Heart left ventricle (tissue), 16 donors: ENCODE results near the gene LDLRAD2. TPM values are rescaled to one million over a fixed set of nuclear protein-coding genes. Genes with fewer than 3 reads are reported as not detected.
"Not testable (repeated sequence)": the region's sequence is repeated elsewhere in the genome, so short reads cannot be mapped to it uniquely, and the experiment has no call there.

Experiments used
- ATAC-seq, 4 donors: fragments of 200-7000 bp; cut with Tn5 transposase; one replicate each; pipeline ENCODE4 v1.9.1; 2020 to 2022; ENCODE audit warnings: moderate library complexity in 4 of 4, mild to moderate bottlenecking in 3 of 4, moderate number of reproducible peaks in 1 of 4
- DNase-seq, 5 donors: peaks; one replicate each; pipeline ENCODE4 v3.0.0-alpha.2; 2020
- H3K27ac ChIP-seq, 12 donors: fragments of 200-600 bp; sonication (generic) in 4 of 12; one replicate each; pipeline versions ENCODE4 v1.5.0 to v1.8.0; 2016 to 2022; ENCODE audit warnings: mild to moderate bottlenecking in 2 of 12
- H3K27me3 ChIP-seq, 9 donors: fragments of 200-600 bp; sonication (generic) in 2 of 9; one replicate each; pipeline versions ENCODE4 v1.5.1 to v1.8.0; 2016 to 2022; ENCODE audit warnings: mild to moderate bottlenecking in 3 of 9
- H3K36me3 ChIP-seq, 9 donors: fragments of 200-600 bp; sonication (generic) in 2 of 9; one replicate each; pipeline versions ENCODE4 v1.5.0 to v1.8.0; 2018 to 2022; ENCODE audit warnings: mild to moderate bottlenecking in 2 of 9
- H3K4me1 ChIP-seq, 12 donors: fragments of 200-600 bp; sonication (generic) in 4 of 12; one replicate each; pipeline versions ENCODE4 v1.5.0 to v1.8.0; 2016 to 2022; ENCODE audit warnings: mild to moderate bottlenecking in 3 of 12
- H3K4me3 ChIP-seq, 12 donors: fragments of 200-600 bp; sonication (generic) in 4 of 12; one replicate each; pipeline versions ENCODE4 v1.5.0 to v1.8.0; 2017 to 2022; ENCODE audit warnings: mild to moderate bottlenecking in 9 of 12, moderate library complexity in 4 of 12
- H3K9me3 ChIP-seq, 12 donors: fragments of 200-600 bp; sonication (generic) in 4 of 12; one replicate each; pipeline versions ENCODE4 v1.5.0 to v1.8.0; 2016 to 2022; ENCODE audit warnings: mild to moderate bottlenecking in 1 of 12
- POLR2A ChIP-seq, 2 donors: fragments of 450-650 bp; IDR thresholded peaks; one replicate each; pipeline ENCODE4 v1.6.1; 2017; ENCODE audit warnings: antibody characterized with exemption in 2 of 2, mild to moderate bottlenecking in 2 of 2, moderate library complexity in 2 of 2
- WGBS, 4 donors: extraction: QIAGEN DNeasy Blood & Tissue Kit in 2 of 4; methylation state at CpG; one replicate each; pipeline versions ENCODE4 v1.1.5 to v1.1.7; 2013 to 2018; 5-methylcytosine and 5-hydroxymethylcytosine counted together
- intact Hi-C, 10 donors: fragments of 100-400 bp; cut with DNase I; formaldehyde crosslinking; loops; one replicate each; pipeline versions ENCODE4 v1.11.1 to v1.14.2; 2022
- polyA plus RNA-seq, 2 donors: library from polyadenylated mRNA; stranded (reverse); fragments of 200-250 nt; gene quantifications; one replicate each; pipeline ENCODE4 v1.2.3, GENCODE V29; 2013
- total RNA-seq, 9 donors: library from RNA; depleted of rRNA in 2 of 9; stranded (reverse); fragments of >200 nt in 2 of 9; fragmentation: NEBNext Ultra II Directional in 3 of 9; extraction: Animal tissue kit (Norgen Biotek cat#: 25700) in 3 of 9; gene quantifications; one replicate each; pipeline versions ENCODE4 v1.1.0 to v1.2.4, GENCODE V29; 2016 to 2023
- TF ChIP-seq, protein P1 (sequence below), 12 donors: fragments of 200-600 bp; sonication (generic) in 4 of 12; IDR thresholded peaks; one replicate each; pipeline versions ENCODE4 v1.5.0 to v1.8.0; 2018 to 2022; ENCODE audit warnings: antibody characterized with exemption in 12 of 12, mild to moderate bottlenecking in 5 of 12
- donor health status: ischemic (EF 13 %, LVEDD 7.1; RV severe dilation, severe dysfunction).
- donor health status: healthy with polysubstance abuse.
- donor health status: DM: no; HTN: yes; CAD: no.
- donor health status: DM: no; HTN: no; CAD: no.
- donor health status: ischemic (EF 25% LVEDD 6.9; RV normal size, moderate dysfunction).
- donor health status: ischemic (EF 25% LVEDD 5.7; RV mildly dilated, moderate dysfunction).
- donor health status: healthy.
- donor health status: DM: yes; HTN: yes; CAD: no.
- donor health status: ischemic (EF 35%, LVEDD 5.7; RV mildly dilated, moderate dysfunction).
- donor health status: nonischemic (EF 11% LVEDD 7.7; RV severe dilation, severe dysfunction).
- donor health status: DM: yes; HTN: yes; CAD: no.
- donor health status: PGD.
- donor health status: ischemic (EF 29% LVEDD 5.4; RV normal size, mild dysfunction).
- donor health status: nonischemic (EF 23%, LVEDD 6.1; RV moderate dilation, normal function).

Gene LDLRAD2
- total and polyA plus RNA-seq, 11 donors = 0.08 to 4.0 (median 0.33) TPM; not detected in 8

DNA sequence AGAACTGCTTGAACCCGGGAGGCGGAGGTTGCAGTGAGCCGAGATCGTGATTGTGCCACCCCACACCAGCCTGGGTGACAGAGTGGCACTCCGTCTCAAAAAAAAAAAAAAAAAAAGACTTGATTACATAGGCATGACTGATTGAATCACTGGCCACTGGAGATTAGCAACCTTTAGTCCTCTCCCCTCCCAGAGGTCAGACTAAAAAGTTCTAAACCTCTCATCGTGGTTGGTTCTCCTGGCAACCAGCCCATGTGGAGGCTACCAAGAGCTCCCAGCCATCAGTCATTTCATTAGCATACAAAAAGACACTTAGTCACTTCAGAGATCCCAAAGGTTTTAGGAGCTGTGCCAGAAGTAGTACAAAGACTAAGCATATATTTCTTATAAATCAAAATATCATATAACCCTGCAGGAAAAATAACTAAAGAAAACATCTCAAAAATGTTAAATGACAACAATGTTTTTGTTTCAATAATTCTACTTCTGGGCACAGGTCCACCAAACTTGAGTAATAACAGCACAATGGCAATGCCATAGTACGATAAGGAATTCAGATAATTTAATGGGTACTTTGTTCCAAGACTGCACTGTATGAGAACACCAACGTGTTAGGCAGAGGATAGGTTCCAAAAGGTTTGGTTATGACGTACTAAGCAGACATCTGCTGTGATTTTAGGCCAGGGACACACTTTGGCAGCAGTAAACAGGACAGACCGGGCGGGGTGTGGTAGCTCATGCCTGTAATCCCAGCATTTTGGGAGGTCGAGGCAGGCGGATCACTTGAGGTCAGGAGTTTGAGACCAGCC, 47.2 kb upstream of the LDLRAD2 start:
- H3K4me1 ChIP-seq = peaks cover 4 to 70% (median 32%) of the 10 kb centered on the region in 12 donors
- no peaks in the 10 kb centered on the region for H3K9me3 ChIP-seq
- DNase-seq = peak in 3 of 5 donors; percentile 35 to 81 (median 57)
- H3K36me3 ChIP-seq = peaks cover 0 to 5% (median 0%) of the 10 kb centered on the region in 9 donors
- TF ChIP-seq, protein P1, sequence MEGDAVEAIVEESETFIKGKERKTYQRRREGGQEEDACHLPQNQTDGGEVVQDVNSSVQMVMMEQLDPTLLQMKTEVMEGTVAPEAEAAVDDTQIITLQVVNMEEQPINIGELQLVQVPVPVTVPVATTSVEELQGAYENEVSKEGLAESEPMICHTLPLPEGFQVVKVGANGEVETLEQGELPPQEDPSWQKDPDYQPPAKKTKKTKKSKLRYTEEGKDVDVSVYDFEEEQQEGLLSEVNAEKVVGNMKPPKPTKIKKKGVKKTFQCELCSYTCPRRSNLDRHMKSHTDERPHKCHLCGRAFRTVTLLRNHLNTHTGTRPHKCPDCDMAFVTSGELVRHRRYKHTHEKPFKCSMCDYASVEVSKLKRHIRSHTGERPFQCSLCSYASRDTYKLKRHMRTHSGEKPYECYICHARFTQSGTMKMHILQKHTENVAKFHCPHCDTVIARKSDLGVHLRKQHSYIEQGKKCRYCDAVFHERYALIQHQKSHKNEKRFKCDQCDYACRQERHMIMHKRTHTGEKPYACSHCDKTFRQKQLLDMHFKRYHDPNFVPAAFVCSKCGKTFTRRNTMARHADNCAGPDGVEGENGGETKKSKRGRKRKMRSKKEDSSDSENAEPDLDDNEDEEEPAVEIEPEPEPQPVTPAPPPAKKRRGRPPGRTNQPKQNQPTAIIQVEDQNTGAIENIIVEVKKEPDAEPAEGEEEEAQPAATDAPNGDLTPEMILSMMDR (IDR thresholded peaks at IDR 0.05) = no peak
- TF ChIP-seq POLR2A (IDR thresholded peaks at IDR 0.05) = no peak
- H3K4me3 ChIP-seq = no peak overlapping the region
- peak; percentile 73 to 88 (median 78) for ATAC-seq
- 39 to 55% (median 47%) methylated on average over 13 of the region's 13 CpGs for WGBS, 4 donors
- H3K27me3 ChIP-seq = no peaks in the 10 kb centered on the region
- H3K27ac ChIP-seq = peak overlapping the region in 11 of 12 donors; percentile 13 to 70 (median 53)
- intact Hi-C loops = no loop called here

DNA sequence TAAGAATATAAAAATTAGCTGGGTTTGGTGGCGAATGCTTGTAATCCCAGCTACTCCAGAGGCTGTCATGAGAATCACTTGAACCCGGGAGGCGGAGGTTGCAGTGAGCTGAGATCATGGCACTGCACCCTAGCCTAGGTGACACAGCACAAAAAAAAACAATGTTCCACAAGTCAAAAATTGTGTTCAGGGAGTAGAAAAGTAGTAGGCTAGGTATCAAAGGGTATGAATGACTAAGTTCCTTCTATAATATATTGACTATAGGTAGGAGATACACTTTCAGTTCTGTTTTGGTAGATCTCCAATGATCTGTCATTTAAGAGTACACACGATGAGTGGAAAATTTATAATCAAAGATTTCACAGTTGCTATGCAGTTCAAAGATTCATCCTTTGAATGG, 45.9 kb upstream of the LDLRAD2 start:
- H3K27ac ChIP-seq = peak overlapping the region in 1 of 12 donors; percentile 24
- peaks cover 0 to 5% (median 0%) of the 10 kb centered on the region in 9 donors for H3K36me3 ChIP-seq
- TF ChIP-seq POLR2A (IDR thresholded peaks at IDR 0.05) = no peak
- TF ChIP-seq, protein P1 (IDR thresholded peaks at IDR 0.05) = no peak
- ATAC-seq (no peak), DNase-seq (no peak)
- intact Hi-C loops = loop anchor here in 1 of 10 donors (1.0 kb wide), 1 partner anchor 14 kb away; no protein-coding TSS in a partner anchor
- peaks cover 4 to 71% (median 32%) of the 10 kb centered on the region in 12 donors for H3K4me1 ChIP-seq
- WGBS, 4 donors = 84 to 93% (median 88%) methylated on average over 4 of the region's 4 CpGs
- H3K27me3 ChIP-seq = no peaks in the 10 kb centered on the region
- H3K9me3 ChIP-seq = no peaks in the 10 kb centered on the region
- no peak overlapping the region for H3K4me3 ChIP-seq

DNA sequence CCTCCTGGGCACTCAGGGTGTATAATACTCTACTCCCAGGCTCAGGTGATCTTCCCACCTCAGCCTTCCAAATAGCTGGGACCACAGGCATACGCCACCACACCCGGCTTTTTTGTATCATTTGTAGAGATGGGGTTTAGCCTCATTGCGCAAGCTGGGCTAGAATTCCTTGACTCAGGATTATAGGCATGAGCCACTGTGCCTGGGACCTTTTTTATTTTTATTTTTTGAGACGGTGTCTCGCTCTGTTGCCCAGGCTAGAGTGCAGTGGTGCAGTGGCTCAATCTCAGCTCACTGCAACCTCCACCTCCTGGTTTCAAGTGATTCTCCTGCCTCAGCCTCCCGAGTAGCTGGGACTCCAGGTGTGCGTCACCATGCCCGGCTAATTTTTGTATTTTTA, 45.0 kb upstream of the LDLRAD2 start:
- ATAC-seq, intact Hi-C loops, H3K36me3 ChIP-seq, H3K27me3 ChIP-seq, H3K9me3 ChIP-seq, DNase-seq, H3K27ac ChIP-seq, H3K4me3 ChIP-seq: not testable (repeated sequence)
- peaks cover 4 to 77% (median 32%) of the 10 kb centered on the region in 12 donors for H3K4me1 ChIP-seq
- 96 to 99% (median 98%) methylated on average over 8 of the region's 8 CpGs for WGBS, 4 donors

DNA sequence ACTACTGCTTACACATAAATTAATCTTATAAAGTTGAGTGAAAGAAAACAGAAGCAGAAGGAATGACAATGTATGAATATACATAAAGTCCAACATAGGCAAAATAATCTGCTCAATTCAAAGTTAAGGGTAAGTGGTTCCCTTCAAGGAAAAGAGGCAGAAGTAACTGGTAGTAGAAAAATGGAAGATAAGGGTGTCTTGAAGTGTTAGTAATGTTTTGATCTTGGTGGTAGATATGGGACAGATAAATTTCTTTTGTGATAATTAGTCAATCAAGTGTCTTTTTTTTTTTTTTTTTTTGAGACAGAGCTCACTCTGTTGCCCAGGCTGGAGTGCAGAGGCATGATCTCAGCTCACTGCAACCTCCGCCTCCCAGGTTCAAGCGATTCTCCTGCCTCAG, 41.9 kb upstream of the LDLRAD2 start:
- H3K36me3 ChIP-seq = peaks cover 0 to 5% (median 0%) of the 10 kb centered on the region in 9 donors
- no peak overlapping the region for H3K27ac ChIP-seq
- no peak for ATAC-seq
- H3K27me3 ChIP-seq = no peaks in the 10 kb centered on the region
- peaks cover 0 to 73% (median 14%) of the 10 kb centered on the region in 12 donors for H3K4me1 ChIP-seq
- intact Hi-C loops = no loop called here
- 93 to 96% (median 95%) methylated on average over 2 of the region's 2 CpGs for WGBS, 4 donors
- no peaks in the 10 kb centered on the region for H3K9me3 ChIP-seq
- TF ChIP-seq, protein P1 (IDR thresholded peaks at IDR 0.05) = no peak
- no peak for TF ChIP-seq POLR2A (IDR thresholded peaks at IDR 0.05)
- H3K4me3 ChIP-seq = no peak overlapping the region
- DNase-seq = no peak

DNA sequence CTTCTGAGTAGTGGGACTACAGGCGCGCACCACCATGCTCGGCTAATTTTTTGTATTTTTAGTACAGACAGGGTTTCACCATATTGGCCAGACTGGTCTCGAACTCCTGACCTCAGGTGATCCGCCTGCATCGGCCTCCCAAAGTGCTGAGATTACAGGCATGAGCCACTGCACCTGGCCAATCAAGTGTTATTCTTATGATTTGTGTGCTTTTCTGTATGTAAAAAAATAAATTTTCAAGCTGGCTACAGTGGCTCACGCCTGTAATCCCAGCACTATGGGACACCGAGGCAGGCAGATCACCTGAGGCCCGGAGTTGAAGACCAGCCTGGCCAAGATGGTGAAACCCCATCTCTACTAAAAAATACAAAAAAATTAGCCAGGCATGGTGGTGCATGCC, 41.5 kb upstream of the LDLRAD2 start:
- peaks cover 0 to 70% (median 12%) of the 10 kb centered on the region in 12 donors for H3K4me1 ChIP-seq
- H3K27ac ChIP-seq, H3K9me3 ChIP-seq, H3K27me3 ChIP-seq, intact Hi-C loops, H3K4me3 ChIP-seq, DNase-seq, ATAC-seq, H3K36me3 ChIP-seq: not testable (repeated sequence)
- 91 to 98% (median 97%) methylated on average over 9 of the region's 9 CpGs for WGBS, 4 donors

DNA sequence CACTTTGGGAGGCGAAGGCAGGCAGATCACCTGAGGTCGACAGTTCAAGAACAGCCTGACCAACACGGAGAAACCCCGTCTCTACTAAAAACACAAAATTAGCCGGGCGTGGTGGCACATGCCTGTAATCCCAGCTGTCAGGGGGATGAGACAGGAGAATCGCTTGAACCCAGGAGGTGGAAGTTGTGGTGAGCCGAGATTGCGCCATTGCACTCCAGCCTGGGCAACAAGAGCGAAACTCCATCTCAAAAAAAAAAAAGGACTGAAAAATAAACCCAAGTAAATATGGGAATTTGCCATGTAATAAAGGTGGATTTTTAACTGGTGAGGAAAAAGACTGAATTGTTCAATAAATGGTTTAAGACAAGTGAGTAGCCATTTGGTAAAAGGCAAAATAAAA, 40.4 kb upstream of the LDLRAD2 start:
- H3K27me3 ChIP-seq, intact Hi-C loops, ATAC-seq, H3K27ac ChIP-seq, H3K36me3 ChIP-seq, H3K4me3 ChIP-seq, H3K9me3 ChIP-seq, DNase-seq: not testable (repeated sequence)
- 83 to 93% (median 89%) methylated on average over 10 of the region's 10 CpGs for WGBS, 4 donors
- peaks cover 0 to 67% (median 6%) of the 10 kb centered on the region in 12 donors for H3K4me1 ChIP-seq
